ENCODE measurements around the gene SSTR3. TPM values are rescaled to one million over a fixed set of nuclear protein-coding genes. Genes with fewer than 3 reads are reported as not detected.

Gene SSTR3
- total RNA-seq (not detected), polyA plus RNA-seq (not detected)
- long read RNA-seq, donor 1: 0 reads
- long read RNA-seq, donor 2: 0 reads
- long read RNA-seq, donor 3: 0 reads
- long read RNA-seq, donor 4: 0 reads

GRCh38 chr22:37212174-37212906, at the start of gene SSTR3:
TSS of gene SSTR3 (minus strand) at chr22:37212477. CDS start at chr22:37207803, 4,674 bp downstream.
- Histone ChIP-seq H3K9me3 (ENCODE audit: control insufficient read depth, low read length) (no peaks in the 10 kb centered on the region), H3K4me3 (ENCODE audit: low read length) (no peak within 1 kb of the TSS), H3K4me1 (ENCODE audit: control insufficient read depth, insufficient read depth, low read length) (no peaks in the 10 kb centered on the region), H3K27me3 (ENCODE audit: control insufficient read depth, insufficient read depth) (no peaks in the 10 kb centered on the region), H3K27ac (ENCODE audit: low read length) (no peak within 1 kb of the TSS)
- no peak for DNase-seq
- 22% methylated on average over 23 of the region's 23 CpGs for WGBS
- intact Hi-C loops (cut with DNase I): no loop called here
- peak in 1 of 2 donors; percentile 38 for ATAC-seq

GRCh38 chr22:37260901-37261336, 48.6 kb upstream of the SSTR3 start:
- DNase-seq (peak; percentile 50 to 78 (median 69)), ATAC-seq (peak; percentile 53 to 75)
- WGBS: 22% methylated on average over 14 of the region's 14 CpGs
- Histone ChIP-seq H3K9me3 (ENCODE audit: control insufficient read depth, low read length) (peaks cover 2% of the 10 kb centered on the region), H3K4me1 (ENCODE audit: control insufficient read depth, insufficient read depth, low read length) (no peaks in the 10 kb centered on the region), H3K27me3 (ENCODE audit: control insufficient read depth, insufficient read depth) (no peaks in the 10 kb centered on the region), H3K27ac (ENCODE audit: low read length) (no peak overlapping the region), H3K4me3 (ENCODE audit: low read length) (no peak overlapping the region)
- intact Hi-C loops (cut with DNase I): loop anchor here in 1 of 4 donors (5.0 to 10.0 kb wide), 2 partner anchors 94 to 186 kb away; no protein-coding TSS in a partner anchor

DNA sequence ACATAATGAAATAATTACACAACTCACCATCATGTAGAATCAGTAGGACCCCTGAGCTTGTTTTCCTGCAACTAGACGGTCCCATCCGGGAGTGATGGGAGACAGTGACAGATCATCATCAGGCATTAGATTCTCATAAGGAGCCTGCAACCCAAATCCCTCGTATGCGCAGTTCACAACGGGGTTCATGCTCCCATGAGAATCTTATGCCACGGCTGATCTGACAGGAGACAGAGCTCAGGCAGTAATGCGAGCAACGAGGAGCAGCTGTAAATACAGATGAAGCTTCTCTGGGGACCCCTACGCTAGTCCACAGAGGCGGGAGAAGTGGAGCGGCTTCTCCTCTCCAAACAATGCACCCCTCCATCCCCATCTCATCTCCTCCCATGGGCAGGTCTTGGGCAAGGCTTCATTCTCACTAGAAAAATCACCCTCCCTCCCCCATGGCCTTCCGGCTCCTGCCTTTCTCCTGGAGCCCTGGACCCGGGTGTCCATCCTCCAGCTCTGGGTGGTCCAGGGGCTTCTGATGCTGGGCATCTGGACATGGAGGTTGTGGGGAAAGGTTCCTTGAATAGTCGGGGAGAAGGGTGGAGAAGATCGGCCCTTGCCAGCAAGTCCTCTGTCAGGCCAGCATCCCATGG, 48.0 kb upstream of the SSTR3 start:
- peaks cover 2% of the 10 kb centered on the region for H3K9me3 ChIP-seq (ENCODE audit: control insufficient read depth, low read length)
- WGBS: 50% methylated on average over 15 of the region's 15 CpGs
- DNase-seq: peak in 1 of 3 donors; percentile 15
- no peak overlapping the region for H3K4me3 ChIP-seq (ENCODE audit: low read length)
- no peaks in the 10 kb centered on the region for H3K27me3 ChIP-seq (ENCODE audit: control insufficient read depth, insufficient read depth)
- ATAC-seq: no peak
- no peak overlapping the region for H3K27ac ChIP-seq (ENCODE audit: low read length)
- H3K4me1 ChIP-seq (ENCODE audit: control insufficient read depth, insufficient read depth, low read length): no peaks in the 10 kb centered on the region
- intact Hi-C loops (cut with DNase I): loop anchor here in 1 of 4 donors (5.0 to 10.0 kb wide), 2 partner anchors 93 to 185 kb away; no protein-coding TSS in a partner anchor

GRCh38 chr22:37259540-37260029, 47.3 kb upstream of the SSTR3 start:
- H3K9me3 ChIP-seq (ENCODE audit: control insufficient read depth, low read length): peaks cover 2% of the 10 kb centered on the region
- no peaks in the 10 kb centered on the region for H3K27me3 ChIP-seq (ENCODE audit: control insufficient read depth, insufficient read depth)
- ATAC-seq: peak in 1 of 2 donors; percentile 44
- intact Hi-C loops (cut with DNase I): loop anchor here in 1 of 4 donors (5.0 to 10.0 kb wide), 2 partner anchors 92 to 185 kb away; no protein-coding TSS in a partner anchor
- H3K4me3 ChIP-seq (ENCODE audit: low read length): no peak overlapping the region
- WGBS: 6% methylated on average over 23 of the region's 23 CpGs
- no peak overlapping the region for H3K27ac ChIP-seq (ENCODE audit: low read length)
- no peaks in the 10 kb centered on the region for H3K4me1 ChIP-seq (ENCODE audit: control insufficient read depth, insufficient read depth, low read length)
- no peak for DNase-seq

DNA sequence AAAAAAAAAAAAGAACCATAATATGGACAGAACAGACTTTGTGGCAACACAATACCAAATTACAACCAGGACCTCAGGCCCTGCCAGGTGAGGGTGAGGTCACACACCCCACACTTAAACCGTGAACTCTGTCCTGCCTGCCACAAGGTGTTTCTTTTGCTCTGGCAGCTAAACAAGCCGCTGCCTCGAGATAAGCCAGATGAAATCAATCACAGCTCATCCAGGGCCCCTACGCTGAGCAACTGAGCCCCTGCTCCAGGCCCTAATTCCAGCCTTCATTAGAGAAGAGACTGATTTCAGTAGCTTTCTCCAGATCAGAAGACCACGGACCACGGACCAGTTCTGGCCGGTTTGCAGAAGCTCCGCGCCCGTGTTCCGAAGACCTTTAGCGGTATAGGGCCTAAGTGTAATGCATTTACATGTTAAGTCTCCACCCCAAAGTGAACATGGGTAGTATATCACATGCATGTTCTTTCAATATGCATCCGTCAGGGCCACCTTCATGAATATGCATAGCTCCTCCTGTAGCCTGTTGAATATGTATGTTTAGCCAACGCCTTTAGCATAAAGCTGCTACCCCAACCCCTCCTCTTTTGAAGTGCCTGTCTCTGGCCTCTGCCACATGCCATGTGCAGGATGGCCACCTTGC, 46.6 kb upstream of the SSTR3 start:
- no peaks in the 10 kb centered on the region for H3K27me3 ChIP-seq (ENCODE audit: control insufficient read depth, insufficient read depth)
- ATAC-seq (no peak), DNase-seq (no peak)
- 70% methylated on average over 14 of the region's 14 CpGs for WGBS
- H3K27ac ChIP-seq (ENCODE audit: low read length): no peak overlapping the region
- intact Hi-C loops (cut with DNase I): no loop called here
- H3K9me3 ChIP-seq (ENCODE audit: control insufficient read depth, low read length): peaks cover under 1% of the 10 kb centered on the region
- H3K4me1 ChIP-seq (ENCODE audit: control insufficient read depth, insufficient read depth, low read length): no peaks in the 10 kb centered on the region
- no peak overlapping the region for H3K4me3 ChIP-seq (ENCODE audit: low read length)

DNA sequence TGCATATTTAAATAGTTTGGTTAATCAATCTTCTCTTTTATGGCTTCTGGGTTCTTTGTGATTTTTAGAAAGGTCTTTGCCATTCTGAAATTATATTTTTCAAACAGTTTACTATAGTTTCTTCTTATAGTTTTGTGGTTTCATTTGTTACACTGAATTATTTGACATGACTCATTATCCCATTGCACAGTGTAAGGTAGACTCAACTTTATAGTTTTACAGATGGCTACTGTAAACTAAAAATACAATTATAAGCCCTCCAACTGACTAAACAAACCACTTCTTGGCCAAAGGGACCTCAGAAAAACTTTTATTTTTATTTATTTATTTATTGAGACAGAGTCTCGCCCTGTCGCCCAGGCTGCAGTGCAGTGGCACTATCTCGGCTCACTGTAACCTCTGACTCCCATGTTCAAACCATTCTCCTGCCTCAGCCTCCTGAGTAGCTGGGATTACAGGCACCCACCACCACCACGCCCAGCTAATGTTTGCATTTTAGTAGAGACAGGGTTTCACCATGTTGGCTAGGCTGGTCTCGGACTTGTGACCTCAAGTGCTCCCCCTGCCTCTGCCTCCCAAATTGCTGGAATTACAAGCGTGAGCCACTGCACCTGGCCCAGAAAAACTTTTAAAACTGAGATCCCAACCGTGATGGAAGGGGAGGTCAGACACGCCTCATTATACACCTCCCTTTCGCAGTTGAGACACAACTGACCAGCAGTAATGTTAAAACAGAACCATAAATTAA, 45.9 kb upstream of the SSTR3 start:
- no peaks in the 10 kb centered on the region for H3K4me1 ChIP-seq (ENCODE audit: control insufficient read depth, insufficient read depth, low read length)
- DNase-seq (no peak), ATAC-seq (no peak)
- no peaks in the 10 kb centered on the region for H3K9me3 ChIP-seq (ENCODE audit: control insufficient read depth, low read length)
- H3K4me3 ChIP-seq (ENCODE audit: low read length): no peak overlapping the region
- intact Hi-C loops (cut with DNase I): no loop called here
- H3K27me3 ChIP-seq (ENCODE audit: control insufficient read depth, insufficient read depth): no peaks in the 10 kb centered on the region
- WGBS: 91% methylated on average over 9 of the region's 9 CpGs
- H3K27ac ChIP-seq (ENCODE audit: low read length): no peak overlapping the region

DNA sequence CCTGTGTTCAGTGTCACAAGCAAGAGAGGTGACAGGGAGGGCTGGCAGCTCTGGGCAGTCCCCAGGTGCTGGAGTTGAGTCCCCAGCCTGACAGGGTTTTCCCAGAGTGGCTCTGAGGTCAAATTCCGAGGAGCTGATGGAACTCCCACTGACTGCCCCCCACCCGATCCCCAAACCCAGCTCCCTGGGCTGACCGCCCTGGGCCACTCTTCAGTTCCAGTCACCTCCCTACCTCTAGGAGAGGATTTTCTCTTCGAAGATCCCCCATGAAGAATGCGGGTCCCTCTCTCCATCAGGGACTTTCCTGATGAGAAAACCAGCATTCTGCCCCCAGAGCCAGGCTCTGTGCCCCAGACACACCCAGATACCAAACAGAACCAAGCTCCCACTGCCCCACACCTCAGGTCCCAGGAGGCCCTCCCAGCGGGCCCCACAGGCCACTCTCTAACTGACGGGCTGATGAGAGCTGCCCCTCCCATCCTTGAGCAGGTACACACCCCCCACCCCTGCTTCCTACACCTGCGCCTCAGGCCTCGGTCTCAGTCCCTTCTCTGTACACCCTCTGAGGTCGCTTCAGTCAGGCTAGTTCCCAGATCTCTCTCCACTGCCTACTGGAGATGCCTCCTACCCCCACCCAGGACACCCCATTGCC, 43.9 kb upstream of the SSTR3 start:
- DNase-seq (peak in 1 of 3 donors; percentile 18), ATAC-seq (peak in 1 of 2 donors; percentile 25)
- intact Hi-C loops (cut with DNase I): no loop called here
- H3K9me3 ChIP-seq (ENCODE audit: control insufficient read depth, low read length): no peaks in the 10 kb centered on the region
- no peaks in the 10 kb centered on the region for H3K27me3 ChIP-seq (ENCODE audit: control insufficient read depth, insufficient read depth)
- no peaks in the 10 kb centered on the region for H3K4me1 ChIP-seq (ENCODE audit: control insufficient read depth, insufficient read depth, low read length)
- 71% methylated on average over 10 of the region's 10 CpGs for WGBS
- H3K4me3 ChIP-seq (ENCODE audit: low read length): no peak overlapping the region
- no peak overlapping the region for H3K27ac ChIP-seq (ENCODE audit: low read length)

DNA sequence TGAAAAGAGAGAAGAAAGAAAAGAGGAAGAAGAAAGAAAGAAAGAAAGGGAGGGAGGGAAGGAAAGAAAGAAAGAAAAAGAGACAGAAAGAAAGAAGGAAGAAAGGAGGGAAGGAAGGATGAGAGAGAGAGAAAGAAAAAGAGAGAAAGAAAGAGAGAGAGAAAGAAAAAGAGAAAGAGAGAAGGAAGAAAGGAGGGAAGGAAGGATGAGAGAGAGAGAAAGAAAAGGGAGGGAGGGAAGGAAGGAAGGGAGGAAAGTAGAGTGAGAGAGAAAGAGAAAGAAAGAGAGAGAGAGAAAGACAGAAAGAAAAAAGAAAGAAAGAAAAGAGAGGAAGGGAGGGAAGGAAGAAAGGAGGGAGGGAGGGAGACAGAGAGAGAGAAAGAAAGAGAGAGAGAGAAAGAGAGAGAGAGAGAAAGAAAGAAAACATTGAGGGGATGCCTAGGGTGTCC, 43.3 kb upstream of the SSTR3 start:
- Histone ChIP-seq H3K27me3 (ENCODE audit: control insufficient read depth, insufficient read depth) (no peaks in the 10 kb centered on the region), H3K4me3 (ENCODE audit: low read length) (no peak overlapping the region), H3K9me3 (ENCODE audit: control insufficient read depth, low read length) (no peaks in the 10 kb centered on the region), H3K27ac (ENCODE audit: low read length) (no peak overlapping the region), H3K4me1 (ENCODE audit: control insufficient read depth, insufficient read depth, low read length) (no peaks in the 10 kb centered on the region)
- intact Hi-C loops (cut with DNase I): no loop called here
- ATAC-seq (no peak), DNase-seq (no peak)

GRCh38 chr22:37254867-37255233, 42.6 kb upstream of the SSTR3 start:
- Histone ChIP-seq H3K4me3 (ENCODE audit: low read length) (no peak overlapping the region), H3K4me1 (ENCODE audit: control insufficient read depth, insufficient read depth, low read length) (no peaks in the 10 kb centered on the region), H3K9me3 (ENCODE audit: control insufficient read depth, low read length) (no peaks in the 10 kb centered on the region), H3K27ac (ENCODE audit: low read length) (no peak overlapping the region), H3K27me3 (ENCODE audit: control insufficient read depth, insufficient read depth) (no peaks in the 10 kb centered on the region)
- DNase-seq (no peak), ATAC-seq (no peak)
- 43% methylated on average over 5 of the region's 5 CpGs for WGBS
- intact Hi-C loops (cut with DNase I): no loop called here
